Naive B cell (primary cell): Measurements from ENCODE around the gene CDK5RAP1. TPM values are rescaled to one million over a fixed set of nuclear protein-coding genes. Genes with fewer than 3 reads are reported as not detected.

Source experiments
- ATAC-seq, 2 donors: fragments of 150-1000 bp; cut with Tn5 transposase; 2 replicates each; pipeline ENCODE4 v1.10.0; 2021; ENCODE audit warnings: low read depth in 2 of 2, mild to moderate bottlenecking in 2 of 2, moderate library complexity in 2 of 2
- DNase-seq: peaks from one replicate; pipeline ENCODE4 v3.0.0; 2022
- H3K27ac Mint-ChIP-seq, 6 donors: one replicate each; pipeline ENCODE4 v1.8.0; 2020 to 2022; ENCODE audit warnings: mild to moderate bottlenecking in 6 of 6, mixed read lengths in 6 of 6, moderate library complexity in 5 of 6, inconsistent platforms in 2 of 6
- H3K27me3 Mint-ChIP-seq, 3 donors: one replicate each; pipeline ENCODE4 v1.8.0; 2021 to 2022; ENCODE audit warnings: mixed read lengths in 3 of 3, mild to moderate bottlenecking in 1 of 3
- H3K36me3 Mint-ChIP-seq, 2 donors: one replicate each; pipeline ENCODE4 v1.8.0; 2020 to 2022; ENCODE audit warnings: mixed read lengths in 2 of 2, inconsistent platforms in 1 of 2, mild to moderate bottlenecking in 1 of 2
- H3K4me1 Mint-ChIP-seq, 3 donors: one replicate each; pipeline ENCODE4 v1.8.0; 2020 to 2022; ENCODE audit warnings: mixed read lengths in 3 of 3, inconsistent platforms in 1 of 3, mild to moderate bottlenecking in 1 of 3, moderate library complexity in 1 of 3
- H3K4me3 Mint-ChIP-seq, 8 donors: one replicate each; pipeline ENCODE4 v1.8.0; 2020 to 2022; ENCODE audit warnings: mild to moderate bottlenecking in 8 of 8, mixed read lengths in 8 of 8, moderate library complexity in 8 of 8, inconsistent platforms in 2 of 8
- H3K9me3 Mint-ChIP-seq, 7 donors: one replicate each; pipeline ENCODE4 v1.8.0; 2020 to 2022; ENCODE audit warnings: mixed read lengths in 7 of 7, mild to moderate bottlenecking in 5 of 7, inconsistent platforms in 2 of 7, moderate library complexity in 1 of 7
- polyA plus RNA-seq, 6 donors: library from polyadenylated mRNA; unstranded; fragments of 300-500 nt; fragmentation: Illumina TruSeq; gene quantifications; one replicate each; pipeline ENCODE4 v1.2.3, GENCODE V29; 2021; ENCODE audit warnings: low read depth in 6 of 6

Gene CDK5RAP1
- polyA plus RNA-seq, 6 donors from 2014 or later = 22.4 to 53.5 (median 28.8) TPM

- Mint-ChIP-seq H3K27ac (peak overlapping the region; percentile 4 to 97 (median 92)), H3K4me3 (peak overlapping the region in 3 of 8 donors; percentile 32 to 64 (median 48))
Observed at GRCh38 chr20:33410081-33410742, 8.9 kb upstream of the CDK5RAP1 start.

GRCh38 chr20:33408716-33409654 is 7.7 kb upstream of the CDK5RAP1 start:
- peak; percentile 89 to 91 for ATAC-seq
- Mint-ChIP-seq H3K4me1 (peaks cover 19 to 46% (median 45%) of the 10 kb centered on the region in 3 donors), H3K36me3 (no peaks in the 10 kb centered on the region), H3K27ac (peak overlapping the region; percentile 4 to 97 (median 92)), H3K4me3 (peak overlapping the region; percentile 42 to 85 (median 74)), H3K27me3 (no peaks in the 10 kb centered on the region), H3K9me3 (no peaks in the 10 kb centered on the region)
- DNase-seq = peak; percentile 77

More at GRCh38 chr20:33410081-33410742, 8.9 kb upstream of the CDK5RAP1 start:
- H3K27me3 Mint-ChIP-seq = no peaks in the 10 kb centered on the region
- no peaks in the 10 kb centered on the region for H3K9me3 Mint-ChIP-seq
- ATAC-seq (no peak), DNase-seq (no peak)
- peaks cover 19 to 43% (median 41%) of the 10 kb centered on the region in 3 donors for H3K4me1 Mint-ChIP-seq
- H3K36me3 Mint-ChIP-seq = no peaks in the 10 kb centered on the region

GRCh38 chr20:33408313-33408712 is 7.0 kb upstream of the CDK5RAP1 start:
- Mint-ChIP-seq H3K27ac (peak overlapping the region in 5 of 6 donors; percentile 4 to 97 (median 92)), H3K9me3 (no peaks in the 10 kb centered on the region), H3K4me1 (peaks cover 19 to 49% (median 48%) of the 10 kb centered on the region in 3 donors), H3K4me3 (peak overlapping the region in 7 of 8 donors; percentile 47 to 85 (median 75)), H3K36me3 (no peaks in the 10 kb centered on the region), H3K27me3 (no peaks in the 10 kb centered on the region)
- no peak for ATAC-seq
- DNase-seq = no peak

- ATAC-seq (no peak), DNase-seq (no peak)
- peaks cover 19 to 49% (median 48%) of the 10 kb centered on the region in 3 donors for H3K4me1 Mint-ChIP-seq
- H3K36me3 Mint-ChIP-seq = no peaks in the 10 kb centered on the region
- H3K27ac Mint-ChIP-seq = peak overlapping the region in 4 of 6 donors; percentile 4 to 86 (median 66)
- H3K4me3 Mint-ChIP-seq = peak overlapping the region; percentile 29 to 83 (median 74)
- no peaks in the 10 kb centered on the region for H3K9me3 Mint-ChIP-seq
- H3K27me3 Mint-ChIP-seq = no peaks in the 10 kb centered on the region
Observed at GRCh38 chr20:33407796-33408195, 6.5 kb upstream of the CDK5RAP1 start.

GRCh38 chr20:33407251-33407650 is 5.9 kb upstream of the CDK5RAP1 start:
- Mint-ChIP-seq H3K36me3 (no peaks in the 10 kb centered on the region), H3K4me1 (peaks cover 22 to 54% (median 52%) of the 10 kb centered on the region in 3 donors), H3K27me3 (no peaks in the 10 kb centered on the region), H3K27ac (peak overlapping the region in 4 of 6 donors; percentile 4 to 90 (median 82)), H3K4me3 (peak overlapping the region in 7 of 8 donors; percentile 54 to 83 (median 75)), H3K9me3 (no peaks in the 10 kb centered on the region)
- DNase-seq (no peak), ATAC-seq (no peak)

- Mint-ChIP-seq H3K27me3 (no peaks in the 10 kb centered on the region), H3K9me3 (no peaks in the 10 kb centered on the region), H3K4me1 (peaks cover 34 to 61% (median 58%) of the 10 kb centered on the region in 3 donors), H3K36me3 (no peaks in the 10 kb centered on the region), H3K27ac (no peak overlapping the region), H3K4me3 (peak overlapping the region in 6 of 8 donors; percentile 10 to 81 (median 59))
- ATAC-seq = no peak
- DNase-seq = no peak
Observed at GRCh38 chr20:33404281-33404680, 3.0 kb upstream of the CDK5RAP1 start.

- H3K27ac Mint-ChIP-seq = peak overlapping the region in 3 of 6 donors; percentile 84 to 93 (median 90)
- no peaks in the 10 kb centered on the region for H3K9me3 Mint-ChIP-seq
- DNase-seq (no peak), ATAC-seq (no peak)
- H3K4me1 Mint-ChIP-seq = peaks cover 28 to 55% (median 52%) of the 10 kb centered on the region in 3 donors
- H3K27me3 Mint-ChIP-seq = no peaks in the 10 kb centered on the region
- H3K4me3 Mint-ChIP-seq = peak overlapping the region; percentile 92 to 99 (median 97)
- no peaks in the 10 kb centered on the region for H3K36me3 Mint-ChIP-seq
Observed at GRCh38 chr20:33401921-33402369, 626 bp upstream of the CDK5RAP1 start.

- Mint-ChIP-seq H3K4me1 (peaks cover 28 to 61% (median 61%) of the 10 kb centered on the region in 3 donors), H3K27me3 (no peaks in the 10 kb centered on the region), H3K27ac (peak overlapping the region in 2 of 6 donors; percentile 84 to 90), H3K9me3 (no peaks in the 10 kb centered on the region), H3K36me3 (no peaks in the 10 kb centered on the region), H3K4me3 (peak overlapping the region; percentile 92 to 99 (median 97))
- DNase-seq (no peak), ATAC-seq (peak; percentile 23 to 31)
Observed at GRCh38 chr20:33400812-33401183, 521 bp downstream of the CDK5RAP1 start.

GRCh38 chr20:33399924-33400323 is 1.4 kb downstream of the CDK5RAP1 start:
- peaks cover 28 to 61% (median 61%) of the 10 kb centered on the region in 3 donors for H3K4me1 Mint-ChIP-seq
- H3K27ac Mint-ChIP-seq = peak overlapping the region in 1 of 6 donors; percentile 82
- peak overlapping the region; percentile 92 to 99 (median 97) for H3K4me3 Mint-ChIP-seq
- ATAC-seq = no peak
- no peaks in the 10 kb centered on the region for H3K27me3 Mint-ChIP-seq
- H3K36me3 Mint-ChIP-seq = no peaks in the 10 kb centered on the region
- H3K9me3 Mint-ChIP-seq = no peaks in the 10 kb centered on the region
- DNase-seq = no peak

- DNase-seq = no peak
- no peak overlapping the region for H3K4me3 Mint-ChIP-seq
- no peaks in the 10 kb centered on the region for H3K27me3 Mint-ChIP-seq
- H3K4me1 Mint-ChIP-seq = peaks cover 30 to 45% (median 42%) of the 10 kb centered on the region in 3 donors
- peak overlapping the region in 1 of 6 donors; percentile 17 for H3K27ac Mint-ChIP-seq
- peaks cover 0 to 1% (median 0%) of the 10 kb centered on the region in 7 donors for H3K9me3 Mint-ChIP-seq
- no peak for ATAC-seq
- peaks cover 8 to 28% of the 10 kb centered on the region in 2 donors for H3K36me3 Mint-ChIP-seq
Observed at GRCh38 chr20:33394718-33395117, 6.6 kb downstream of the CDK5RAP1 start.

- Mint-ChIP-seq H3K4me3 (no peak overlapping the region), H3K9me3 (peaks cover 0 to 1% (median 0%) of the 10 kb centered on the region in 7 donors), H3K27me3 (no peaks in the 10 kb centered on the region), H3K36me3 (peaks cover 8 to 28% of the 10 kb centered on the region in 2 donors), H3K27ac (no peak overlapping the region), H3K4me1 (peaks cover 23 to 37% (median 32%) of the 10 kb centered on the region in 3 donors)
- no peak for ATAC-seq
- no peak for DNase-seq
Observed at GRCh38 chr20:33393609-33394008, 7.7 kb downstream of the CDK5RAP1 start.

- H3K27ac Mint-ChIP-seq = peak overlapping the region in 2 of 6 donors; percentile 44 to 77
- no peaks in the 10 kb centered on the region for H3K27me3 Mint-ChIP-seq
- H3K4me1 Mint-ChIP-seq = peaks cover 14 to 26% (median 16%) of the 10 kb centered on the region in 3 donors
- H3K9me3 Mint-ChIP-seq = peaks cover 0 to 1% (median 0%) of the 10 kb centered on the region in 7 donors
- DNase-seq (no peak), ATAC-seq (no peak)
- peak overlapping the region in 1 of 8 donors; percentile 15 for H3K4me3 Mint-ChIP-seq
- peaks cover 8 to 29% of the 10 kb centered on the region in 2 donors for H3K36me3 Mint-ChIP-seq
Observed at GRCh38 chr20:33391722-33392415, 9.4 kb downstream of the CDK5RAP1 start.
